ENCODE data around the gene THADA.
A peak's percentile ranks its signal among the peaks of the same experiment; 100 is the strongest.

THADA gene

GRCh38 chr2:43441195-43441594 is 154.6 kb downstream of the THADA start:
- Mint-ChIP-seq H3K27ac (no peak overlapping the region), H3K36me3 (peaks cover 20% of the 10 kb centered on the region), H3K4me3 (no peak overlapping the region), H3K4me1 (no peaks in the 10 kb centered on the region), H3K9me3 (no peaks in the 10 kb centered on the region)
- no peak for DNase-seq (ENCODE audit: low spot score in 2 of 2)
- ATAC-seq, result no peak

- H3K9me3 Mint-ChIP-seq, result no peaks in the 10 kb centered on the region
- ATAC-seq, result no peak
- no peaks in the 10 kb centered on the region for H3K4me1 Mint-ChIP-seq
- peaks cover 17% of the 10 kb centered on the region for H3K36me3 Mint-ChIP-seq
- H3K4me3 Mint-ChIP-seq, result no peak overlapping the region
- no peak overlapping the region for H3K27ac Mint-ChIP-seq
- no peak for DNase-seq (ENCODE audit: low spot score in 2 of 2)
Observed at GRCh38 chr2:43438858-43439655, 156.8 kb downstream of the THADA start.

- Mint-ChIP-seq H3K36me3 (peaks cover 17% of the 10 kb centered on the region), H3K27ac (no peak overlapping the region), H3K4me3 (no peak overlapping the region), H3K9me3 (no peaks in the 10 kb centered on the region), H3K4me1 (no peaks in the 10 kb centered on the region)
- no peak for DNase-seq (ENCODE audit: low spot score in 2 of 2)
- ATAC-seq, result no peak
Observed at GRCh38 chr2:43438342-43438741, 157.5 kb downstream of the THADA start.

- no peak for DNase-seq (ENCODE audit: low spot score in 2 of 2)
- H3K36me3 Mint-ChIP-seq, result peaks cover 16% of the 10 kb centered on the region
- no peaks in the 10 kb centered on the region for H3K9me3 Mint-ChIP-seq
- H3K4me3 Mint-ChIP-seq, result no peak overlapping the region
- no peak for ATAC-seq
- H3K4me1 Mint-ChIP-seq, result no peaks in the 10 kb centered on the region
- H3K27ac Mint-ChIP-seq, result no peak overlapping the region
Observed at GRCh38 chr2:43437363-43437762, 158.5 kb downstream of the THADA start.

GRCh38 chr2:43436431-43436830 is 159.4 kb downstream of the THADA start:
- Mint-ChIP-seq H3K4me3 (no peak overlapping the region), H3K27ac (no peak overlapping the region), H3K36me3 (peaks cover 9% of the 10 kb centered on the region), H3K4me1 (no peaks in the 10 kb centered on the region), H3K9me3 (no peaks in the 10 kb centered on the region)
- DNase-seq (ENCODE audit: low spot score in 2 of 2) (no peak), ATAC-seq (no peak)

GRCh38 chr2:43435746-43436145 is 160.1 kb downstream of the THADA start:
- no peak overlapping the region for H3K4me3 Mint-ChIP-seq
- no peak overlapping the region for H3K27ac Mint-ChIP-seq
- ATAC-seq (no peak), DNase-seq (ENCODE audit: low spot score in 2 of 2) (no peak)
- peaks cover 9% of the 10 kb centered on the region for H3K36me3 Mint-ChIP-seq
- no peaks in the 10 kb centered on the region for H3K4me1 Mint-ChIP-seq
- no peaks in the 10 kb centered on the region for H3K9me3 Mint-ChIP-seq

GRCh38 chr2:43430489-43430888 is 165.3 kb downstream of the THADA start:
- Mint-ChIP-seq H3K4me3 (no peak overlapping the region), H3K36me3 (peaks cover 19% of the 10 kb centered on the region), H3K4me1 (peaks cover 20% of the 10 kb centered on the region), H3K27ac (no peak overlapping the region), H3K9me3 (no peaks in the 10 kb centered on the region)
- ATAC-seq (no peak), DNase-seq (ENCODE audit: low spot score in 2 of 2) (no peak)

GRCh38 chr2:43429369-43429768 is 166.5 kb downstream of the THADA start:
- Mint-ChIP-seq H3K4me3 (no peak overlapping the region), H3K9me3 (no peaks in the 10 kb centered on the region), H3K36me3 (peaks cover 19% of the 10 kb centered on the region), H3K4me1 (peaks cover 31% of the 10 kb centered on the region), H3K27ac (no peak overlapping the region)
- ATAC-seq, result no peak
- no peak for DNase-seq (ENCODE audit: low spot score in 2 of 2)

GRCh38 chr2:43427032-43427424 is 168.8 kb downstream of the THADA start:
- H3K27ac Mint-ChIP-seq, result peak overlapping the region; percentile 78
- H3K4me1 Mint-ChIP-seq, result peaks cover 35% of the 10 kb centered on the region
- H3K9me3 Mint-ChIP-seq, result no peaks in the 10 kb centered on the region
- no peak for DNase-seq (ENCODE audit: low spot score in 2 of 2)
- H3K4me3 Mint-ChIP-seq, result peak overlapping the region; percentile 34
- H3K36me3 Mint-ChIP-seq, result peaks cover 26% of the 10 kb centered on the region
- ATAC-seq, result no peak

GRCh38 chr2:43426305-43427031 is 169.4 kb downstream of the THADA start:
- Mint-ChIP-seq H3K27ac (peak overlapping the region; percentile 78), H3K4me1 (peaks cover 35% of the 10 kb centered on the region), H3K4me3 (peak overlapping the region; percentile 34), H3K9me3 (no peaks in the 10 kb centered on the region), H3K36me3 (peaks cover 26% of the 10 kb centered on the region)
- DNase-seq (ENCODE audit: low spot score in 2 of 2) (peak in 1 of 2 donors; percentile 65), ATAC-seq (peak; percentile 97)

GRCh38 chr2:43425659-43426058 is 170.2 kb downstream of the THADA start:
- Mint-ChIP-seq H3K4me3 (no peak overlapping the region), H3K27ac (no peak overlapping the region), H3K9me3 (no peaks in the 10 kb centered on the region), H3K36me3 (peaks cover 26% of the 10 kb centered on the region), H3K4me1 (peaks cover 35% of the 10 kb centered on the region)
- ATAC-seq (no peak), DNase-seq (ENCODE audit: low spot score in 2 of 2) (no peak)

GRCh38 chr2:43424262-43425207 is 171.3 kb downstream of the THADA start:
- Mint-ChIP-seq H3K27ac (no peak overlapping the region), H3K36me3 (peaks cover 31% of the 10 kb centered on the region)
- no peak for DNase-seq (ENCODE audit: low spot score in 2 of 2)

GRCh38 chr2:43423941-43424261 is 171.9 kb downstream of the THADA start:
- Mint-ChIP-seq H3K27ac (no peak overlapping the region), H3K36me3 (peaks cover 31% of the 10 kb centered on the region), H3K4me1 (peaks cover 41% of the 10 kb centered on the region), H3K4me3 (no peak overlapping the region), H3K9me3 (no peaks in the 10 kb centered on the region)
- DNase-seq (ENCODE audit: low spot score in 2 of 2), result no peak
- no peak for ATAC-seq

More at GRCh38 chr2:43424262-43425207, 171.3 kb downstream of the THADA start:
- H3K4me3 Mint-ChIP-seq, result no peak overlapping the region
- peaks cover 41% of the 10 kb centered on the region for H3K4me1 Mint-ChIP-seq
- H3K9me3 Mint-ChIP-seq, result no peaks in the 10 kb centered on the region
- ATAC-seq, result peak; percentile 76

GRCh38 chr2:43421194-43421593 is 174.6 kb downstream of the THADA start:
- no peak overlapping the region for H3K27ac Mint-ChIP-seq
- peaks cover 25% of the 10 kb centered on the region for H3K4me1 Mint-ChIP-seq
- peaks cover 13% of the 10 kb centered on the region for H3K36me3 Mint-ChIP-seq
- ATAC-seq, result no peak
- no peaks in the 10 kb centered on the region for H3K9me3 Mint-ChIP-seq
- DNase-seq (ENCODE audit: low spot score in 2 of 2), result no peak
- no peak overlapping the region for H3K4me3 Mint-ChIP-seq

- H3K9me3 Mint-ChIP-seq, result no peaks in the 10 kb centered on the region
- H3K36me3 Mint-ChIP-seq, result peaks cover 12% of the 10 kb centered on the region
- no peak overlapping the region for H3K27ac Mint-ChIP-seq
- ATAC-seq, result no peak
- no peak overlapping the region for H3K4me3 Mint-ChIP-seq
- DNase-seq (ENCODE audit: low spot score in 2 of 2), result no peak
- peaks cover 20% of the 10 kb centered on the region for H3K4me1 Mint-ChIP-seq
Observed at GRCh38 chr2:43420389-43420801, 175.4 kb downstream of the THADA start.

All from stimulated activated effector memory CD8-positive, alpha-beta T cell treated with anti-CD3 and anti-CD28 coated beads, Interleukin-12 subunit alpha, Interleukin-12 subunit beta, amount 100 ng/mL, for 72 hours (primary cell).